AG04449 (cell line): ENCODE data around the gene COL11A1.

Experiments used
- CTCF ChIA-PET: fragments of 350-600 bp; formaldehyde crosslinking; extraction: SDS; loops from one replicate; lab custom pipeline; 2021; ENCODE audit warnings: antibody characterized with exemption; lab: Yijun Ruan, JAX
- POLR2A ChIA-PET: fragments of 400-600, 350-600 bp; formaldehyde crosslinking; extraction: SDS; loops from one replicate; lab custom pipeline; 2020; ENCODE audit warnings: antibody characterized with exemption, inconsistent platforms; lab: Yijun Ruan, JAX
- DNase-seq: peaks from one replicate; pipeline ENCODE4 v3.0.0-alpha.2; 2010; ENCODE audit warnings: low read depth, low spot score
- H3K4me3 ChIP-seq: 2 replicates; pipeline ENCODE4 v1.5.1; 2011; ENCODE audit warnings: low read depth, mild to moderate bottlenecking, control low read depth, low read length
- TF ChIP-seq, protein P1 (sequence below): IDR thresholded peaks from one replicate; pipeline ENCODE4 v1.5.1; 2011; ENCODE audit warnings: mild to moderate bottlenecking, moderate library complexity, low read length, control low read depth, inconsistent platforms; ENCODE audit not compliant: insufficient read depth; ENCODE audit errors: missing control alignments

The COL11A1 gene

DNA sequence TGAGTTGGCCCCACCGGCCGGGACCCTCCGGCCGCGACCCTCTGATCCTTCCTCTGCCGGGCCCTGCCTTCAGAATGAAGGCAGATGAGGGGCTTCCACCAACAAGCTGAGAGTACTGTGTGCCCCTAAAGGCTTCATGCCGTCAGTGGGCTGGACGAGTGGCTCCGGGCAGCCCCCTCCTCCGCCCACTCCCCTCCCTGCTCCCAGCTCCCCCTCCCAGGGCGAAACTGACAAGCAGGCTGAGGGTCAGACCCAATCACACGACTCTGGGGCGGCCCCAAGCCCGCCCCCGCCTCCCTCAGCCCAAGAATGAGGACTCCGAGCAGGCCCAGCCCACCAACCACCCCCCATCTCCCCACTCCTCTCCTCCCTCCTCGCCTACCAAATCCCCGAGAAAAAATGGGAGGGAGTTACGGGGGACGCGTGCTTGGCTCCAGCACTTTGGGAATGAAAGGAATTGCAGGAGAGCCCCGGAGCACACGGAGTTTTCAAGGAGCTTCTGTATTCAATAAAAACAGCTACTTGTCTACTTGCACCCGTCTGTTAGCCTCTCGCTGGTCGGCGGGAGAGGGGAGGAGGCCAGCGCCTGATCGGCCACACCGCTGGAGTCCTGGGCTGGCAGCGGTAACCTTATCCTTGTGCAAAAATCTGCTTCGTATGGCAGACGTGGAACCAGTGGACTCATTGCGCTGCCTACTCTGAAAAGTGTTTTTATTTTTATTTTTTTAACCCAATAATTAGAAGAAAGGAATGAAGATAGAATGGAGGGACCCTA is at the start of gene COL11A1:
COL11A1 (minus strand) TSS at position 147 of the 775 bp plus-strand sequence. CDS start 344 bp downstream, outside the sequence.
- H3K4me3 ChIP-seq: peak within 1 kb of the TSS; percentile 73
- TF ChIP-seq, protein P1, sequence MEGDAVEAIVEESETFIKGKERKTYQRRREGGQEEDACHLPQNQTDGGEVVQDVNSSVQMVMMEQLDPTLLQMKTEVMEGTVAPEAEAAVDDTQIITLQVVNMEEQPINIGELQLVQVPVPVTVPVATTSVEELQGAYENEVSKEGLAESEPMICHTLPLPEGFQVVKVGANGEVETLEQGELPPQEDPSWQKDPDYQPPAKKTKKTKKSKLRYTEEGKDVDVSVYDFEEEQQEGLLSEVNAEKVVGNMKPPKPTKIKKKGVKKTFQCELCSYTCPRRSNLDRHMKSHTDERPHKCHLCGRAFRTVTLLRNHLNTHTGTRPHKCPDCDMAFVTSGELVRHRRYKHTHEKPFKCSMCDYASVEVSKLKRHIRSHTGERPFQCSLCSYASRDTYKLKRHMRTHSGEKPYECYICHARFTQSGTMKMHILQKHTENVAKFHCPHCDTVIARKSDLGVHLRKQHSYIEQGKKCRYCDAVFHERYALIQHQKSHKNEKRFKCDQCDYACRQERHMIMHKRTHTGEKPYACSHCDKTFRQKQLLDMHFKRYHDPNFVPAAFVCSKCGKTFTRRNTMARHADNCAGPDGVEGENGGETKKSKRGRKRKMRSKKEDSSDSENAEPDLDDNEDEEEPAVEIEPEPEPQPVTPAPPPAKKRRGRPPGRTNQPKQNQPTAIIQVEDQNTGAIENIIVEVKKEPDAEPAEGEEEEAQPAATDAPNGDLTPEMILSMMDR: no peak
- CTCF ChIA-PET: interaction anchor here (0.7 to 4.8 kb wide), 4 partner anchors 175 to 405 kb away, joined by 3 to 53 read pairs (median 6); no protein-coding TSS in a partner anchor
- DNase-seq: peak; percentile 44
- POLR2A ChIA-PET: interaction anchor here (0.8 to 3.5 kb wide), 4 partner anchors 38 to 353 kb away, joined by 4 to 14 read pairs (median 4); no protein-coding TSS in a partner anchor

DNA sequence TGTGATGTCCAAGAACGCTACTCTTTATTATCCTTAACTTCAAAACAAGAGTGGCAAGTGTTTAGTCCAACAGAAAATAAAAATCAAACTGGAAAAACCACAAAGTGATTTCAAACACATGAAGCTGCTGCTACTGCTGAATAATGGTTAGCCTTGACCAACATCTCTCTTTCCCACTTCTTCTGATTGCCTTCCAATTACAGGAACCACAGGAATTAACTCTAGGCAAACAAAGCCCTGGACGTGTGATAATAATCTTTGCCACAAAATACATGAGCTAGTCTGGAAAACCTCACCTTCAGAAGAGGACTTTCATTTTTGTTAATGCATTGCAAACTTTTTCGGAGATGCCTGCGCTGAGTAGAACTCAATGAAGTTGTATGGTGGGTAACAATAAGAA is 48.6 kb upstream of the COL11A1 start:
- ChIA-PET CTCF (interaction anchor here (1.6 kb wide), 1 partner anchor 8 kb away, joined by 4 read pairs; no protein-coding TSS in a partner anchor), POLR2A (no interaction called here)
- no peak overlapping the region for H3K4me3 ChIP-seq
- TF ChIP-seq, protein P1: no peak
- no peak for DNase-seq

- ChIA-PET POLR2A (interaction anchor here (0.8 kb wide), 1 partner anchor 38 kb away, joined by 5 read pairs; the partner anchor contains the start of gene COL11A1), CTCF (no interaction called here)
- TF ChIP-seq, protein P1: no peak
Observed at GRCh38 chr1:103146166-103146565, 37.8 kb upstream of the COL11A1 start.

GRCh38 chr1:103145449-103145848 is 37.1 kb upstream of the COL11A1 start:
- TF ChIP-seq, protein P1: no peak
- no peak for DNase-seq
- H3K4me3 ChIP-seq: no peak overlapping the region
- ChIA-PET POLR2A (no interaction called here), CTCF (no interaction called here)

More at GRCh38 chr1:103146166-103146565, 37.8 kb upstream of the COL11A1 start:
- peak; percentile 23 for DNase-seq
- no peak overlapping the region for H3K4me3 ChIP-seq

DNA sequence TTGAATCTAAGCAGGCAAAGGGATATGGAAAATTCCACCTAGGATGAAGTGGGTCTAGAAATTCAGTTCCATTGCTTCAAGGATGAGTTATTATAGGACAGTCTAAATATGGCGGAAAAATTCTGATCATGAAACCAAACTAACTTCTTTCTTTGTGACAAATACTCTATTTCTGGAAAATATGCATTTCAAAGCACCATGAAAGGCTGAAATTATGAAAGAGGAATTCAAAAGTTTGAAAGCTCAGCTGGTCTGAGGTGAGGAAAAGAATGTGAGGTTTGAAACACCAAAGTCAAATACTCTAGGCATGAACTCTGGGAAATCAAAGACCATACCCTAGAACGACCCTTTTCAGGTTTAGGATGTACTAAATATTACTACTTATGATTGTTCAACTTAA is 36.4 kb upstream of the COL11A1 start:
- TF ChIP-seq, protein P1: no peak
- no peak for DNase-seq
- ChIA-PET POLR2A (no interaction called here), CTCF (no interaction called here)
- no peak overlapping the region for H3K4me3 ChIP-seq

DNA sequence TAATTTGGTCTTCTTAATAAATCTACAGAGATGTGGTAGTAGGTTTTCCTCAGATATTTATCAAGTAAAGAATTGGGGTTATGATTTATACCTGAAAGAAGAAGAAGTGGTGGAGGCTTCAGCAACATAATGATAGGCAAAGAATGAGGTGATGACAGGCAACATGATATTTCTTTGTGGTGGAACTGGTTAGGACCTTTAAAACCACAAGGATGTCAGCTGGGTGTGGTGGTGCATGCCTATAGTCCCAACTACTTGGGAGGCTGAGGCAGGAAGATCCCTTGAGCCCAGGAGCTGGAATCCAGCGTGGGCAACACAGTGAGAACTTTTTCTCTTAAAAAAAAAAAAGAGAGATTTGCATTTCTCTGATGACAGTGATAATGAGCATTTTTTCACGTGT is 34.1 kb upstream of the COL11A1 start:
- no peak for DNase-seq
- ChIA-PET POLR2A (no interaction called here), CTCF (no interaction called here)
- TF ChIP-seq, protein P1: no peak
- no peak overlapping the region for H3K4me3 ChIP-seq
